ENCODE data around the gene PPP4R2. TPM values are rescaled to one million over a fixed set of nuclear protein-coding genes. Genes with fewer than 3 reads are reported as not detected.

Gene PPP4R2
- total RNA-seq, 1 experiment from 2014 or later = 62.7 TPM

DNA sequence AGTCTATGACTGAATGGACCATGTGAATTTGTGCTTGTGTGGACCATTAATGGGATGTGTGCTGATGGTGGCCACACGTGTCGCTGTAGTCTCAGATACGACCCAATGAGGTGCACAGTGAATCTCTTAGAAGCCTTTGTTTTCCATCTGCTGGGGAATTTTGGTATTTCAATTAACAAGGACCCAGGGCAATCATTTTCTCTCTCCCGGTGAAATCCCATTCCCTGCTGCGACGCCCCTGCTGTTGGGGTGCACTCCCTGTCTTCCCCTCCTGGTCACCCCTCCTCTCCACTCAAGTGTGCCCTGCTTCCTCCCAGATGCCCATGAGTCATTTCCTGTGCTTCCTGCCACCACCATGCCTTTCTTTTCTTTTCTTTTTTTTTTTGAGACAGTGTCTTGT, 97.5 kb downstream of the PPP4R2 start:
- Histone ChIP-seq H3K9me3 (ENCODE audit: low read length) (no peaks in the 10 kb centered on the region), H4K20me1 (ENCODE audit: low read length) (no peaks in the 10 kb centered on the region), H3K79me2 (ENCODE audit: low read length) (no peaks in the 10 kb centered on the region), H3K4me3 (ENCODE audit: low read length) (no peak overlapping the region), H3K9me2 (replicated peaks; ENCODE audit: low read length) (no peaks in the 10 kb centered on the region), H3K27me3 (ENCODE audit: low read length) (peaks cover 13% of the 10 kb centered on the region), H3K4me2 (ENCODE audit: low read length) (no peak overlapping the region), H2AFZ (ENCODE audit: low read length) (no peak overlapping the region), H3K4me1 (ENCODE audit: insufficient read depth, low read length) (no peaks in the 10 kb centered on the region), H3F3A (ENCODE audit: low read length, unreplicated experiment) (no peaks in the 10 kb centered on the region), H3K36me3 (ENCODE audit: low read depth, low read length) (no peaks in the 10 kb centered on the region), H3K27ac (ENCODE audit: low read length) (no peak overlapping the region), H3K9ac (ENCODE audit: low read length) (no peak overlapping the region)
- ATAC-seq (peak; percentile 27; the same call in 1 of the 2 replicates), DNase-seq (no peak)
- TF ChIP-seq, protein P1, sequence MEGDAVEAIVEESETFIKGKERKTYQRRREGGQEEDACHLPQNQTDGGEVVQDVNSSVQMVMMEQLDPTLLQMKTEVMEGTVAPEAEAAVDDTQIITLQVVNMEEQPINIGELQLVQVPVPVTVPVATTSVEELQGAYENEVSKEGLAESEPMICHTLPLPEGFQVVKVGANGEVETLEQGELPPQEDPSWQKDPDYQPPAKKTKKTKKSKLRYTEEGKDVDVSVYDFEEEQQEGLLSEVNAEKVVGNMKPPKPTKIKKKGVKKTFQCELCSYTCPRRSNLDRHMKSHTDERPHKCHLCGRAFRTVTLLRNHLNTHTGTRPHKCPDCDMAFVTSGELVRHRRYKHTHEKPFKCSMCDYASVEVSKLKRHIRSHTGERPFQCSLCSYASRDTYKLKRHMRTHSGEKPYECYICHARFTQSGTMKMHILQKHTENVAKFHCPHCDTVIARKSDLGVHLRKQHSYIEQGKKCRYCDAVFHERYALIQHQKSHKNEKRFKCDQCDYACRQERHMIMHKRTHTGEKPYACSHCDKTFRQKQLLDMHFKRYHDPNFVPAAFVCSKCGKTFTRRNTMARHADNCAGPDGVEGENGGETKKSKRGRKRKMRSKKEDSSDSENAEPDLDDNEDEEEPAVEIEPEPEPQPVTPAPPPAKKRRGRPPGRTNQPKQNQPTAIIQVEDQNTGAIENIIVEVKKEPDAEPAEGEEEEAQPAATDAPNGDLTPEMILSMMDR (conservative IDR thresholded peaks at IDR 0.05; ENCODE audit: low read depth, low read length) = no peak
- TF ChIP-seq EZH2 (IDR thresholded peaks at IDR 0.05; ENCODE audit: low read length, unreplicated experiment) (no peak), EZH2phosphoT487 (IDR thresholded peaks at IDR 0.05; ENCODE audit: borderline replicate concordance, low read length) (no peak)
- POLR2A ChIA-PET (ENCODE audit: unreplicated experiment) = no interaction called here
- CTCF ChIA-PET = no interaction called here
- intact Hi-C loops (cut with micrococcal nuclease) = no loop called here
- no TSS peak for BruUV-seq (replicated peaks)

DNA sequence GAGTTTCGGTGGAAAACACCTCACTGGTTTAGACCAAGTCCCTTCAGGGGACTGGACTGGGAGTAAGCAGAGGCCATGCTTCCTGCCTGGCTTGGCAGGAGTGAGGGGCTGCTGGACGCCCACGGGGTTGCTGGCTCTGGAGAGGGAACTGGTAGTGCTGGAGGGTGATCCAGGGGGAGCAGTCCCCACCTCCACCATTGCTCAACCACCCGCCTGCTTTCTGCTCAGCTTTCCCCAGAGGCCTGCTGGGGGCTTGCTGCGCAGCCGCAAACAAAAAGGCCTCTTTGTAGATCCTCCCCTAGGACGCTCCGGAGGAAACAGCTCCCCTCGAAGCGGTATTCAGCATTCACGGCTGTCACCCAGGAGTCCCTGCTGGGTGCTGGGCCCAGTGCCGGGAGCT, 98.3 kb downstream of the PPP4R2 start:
- no peak overlapping the region for H3K27ac ChIP-seq (ENCODE audit: low read length)
- POLR2A ChIA-PET (ENCODE audit: unreplicated experiment) = no interaction called here
- intact Hi-C loops (cut with micrococcal nuclease) = no loop called here
- DNase-seq (no peak), ATAC-seq (no peak)
- H3K4me2 ChIP-seq (ENCODE audit: low read length) = no peak overlapping the region
- no peak overlapping the region for H2AFZ ChIP-seq (ENCODE audit: low read length)
- H3K4me1 ChIP-seq (ENCODE audit: insufficient read depth, low read length) = no peaks in the 10 kb centered on the region
- no peaks in the 10 kb centered on the region for H3F3A ChIP-seq (ENCODE audit: low read length, unreplicated experiment)
- TF ChIP-seq EZH2 (IDR thresholded peaks at IDR 0.05; ENCODE audit: low read length, unreplicated experiment) (no peak), EZH2phosphoT487 (IDR thresholded peaks at IDR 0.05; ENCODE audit: borderline replicate concordance, low read length) (no peak)
- TF ChIP-seq, protein P1 (conservative IDR thresholded peaks at IDR 0.05; ENCODE audit: low read depth, low read length) = no peak
- no peak overlapping the region for H3K9ac ChIP-seq (ENCODE audit: low read length)
- peaks cover 19% of the 10 kb centered on the region for H3K27me3 ChIP-seq (ENCODE audit: low read length)
- CTCF ChIA-PET = no interaction called here
- no peaks in the 10 kb centered on the region for H4K20me1 ChIP-seq (ENCODE audit: low read length)
- H3K4me3 ChIP-seq (ENCODE audit: low read length) = no peak overlapping the region
- H3K36me3 ChIP-seq (ENCODE audit: low read depth, low read length) = no peaks in the 10 kb centered on the region
- no peaks in the 10 kb centered on the region for H3K9me2 ChIP-seq (replicated peaks; ENCODE audit: low read length)
- H3K9me3 ChIP-seq (ENCODE audit: low read length) = no peaks in the 10 kb centered on the region
- no peaks in the 10 kb centered on the region for H3K79me2 ChIP-seq (ENCODE audit: low read length)
- no TSS peak for BruUV-seq (replicated peaks)

DNA sequence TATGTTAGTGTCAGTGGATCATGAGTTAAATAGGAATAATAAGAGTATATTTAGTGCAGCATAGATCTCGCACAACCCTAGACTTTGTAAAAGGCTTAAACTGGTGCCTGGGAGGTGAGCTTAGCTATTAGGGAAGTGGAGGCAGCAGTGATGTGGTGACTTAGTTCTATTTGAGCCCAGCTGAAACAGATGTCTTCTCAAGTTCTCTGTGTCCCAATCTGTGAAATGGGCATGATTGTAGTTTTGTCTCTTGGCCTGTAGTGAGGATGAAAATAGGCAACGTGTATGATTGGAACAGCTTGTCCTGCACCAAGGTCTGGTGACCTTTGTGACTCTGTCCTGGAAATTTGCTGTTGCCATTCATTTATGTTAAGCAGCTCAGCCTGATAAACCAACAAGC, 99.6 kb downstream of the PPP4R2 start:
- H3K27me3 ChIP-seq (ENCODE audit: low read length) = peaks cover 22% of the 10 kb centered on the region
- BruUV-seq (replicated peaks) = no TSS peak
- no peaks in the 10 kb centered on the region for H3K79me2 ChIP-seq (ENCODE audit: low read length)
- DNase-seq (no peak), ATAC-seq (no peak)
- TF ChIP-seq, protein P1 (conservative IDR thresholded peaks at IDR 0.05; ENCODE audit: low read depth, low read length) = no peak
- TF ChIP-seq EZH2phosphoT487 (IDR thresholded peaks at IDR 0.05; ENCODE audit: borderline replicate concordance, low read length) = no peak
- no peak for TF ChIP-seq EZH2 (IDR thresholded peaks at IDR 0.05; ENCODE audit: low read length, unreplicated experiment)
- no peaks in the 10 kb centered on the region for H3F3A ChIP-seq (ENCODE audit: low read length, unreplicated experiment)
- H3K9me2 ChIP-seq (replicated peaks; ENCODE audit: low read length) = no peaks in the 10 kb centered on the region
- no peak overlapping the region for H3K4me2 ChIP-seq (ENCODE audit: low read length)
- no peak overlapping the region for H2AFZ ChIP-seq (ENCODE audit: low read length)
- CTCF ChIA-PET = no interaction called here
- POLR2A ChIA-PET (ENCODE audit: unreplicated experiment) = interaction anchor here (0.6 kb wide), 1 partner anchor 79 kb away, joined by 3 read pairs; no protein-coding TSS in a partner anchor
- H3K9me3 ChIP-seq (ENCODE audit: low read length) = no peaks in the 10 kb centered on the region
- H4K20me1 ChIP-seq (ENCODE audit: low read length) = no peaks in the 10 kb centered on the region
- no peak overlapping the region for H3K4me3 ChIP-seq (ENCODE audit: low read length)
- H3K27ac ChIP-seq (ENCODE audit: low read length) = no peak overlapping the region
- no peaks in the 10 kb centered on the region for H3K4me1 ChIP-seq (ENCODE audit: insufficient read depth, low read length)
- H3K9ac ChIP-seq (ENCODE audit: low read length) = no peak overlapping the region
- intact Hi-C loops (cut with micrococcal nuclease) = no loop called here
- H3K36me3 ChIP-seq (ENCODE audit: low read depth, low read length) = no peaks in the 10 kb centered on the region

All from PC-3 (cell line).